ENCODE measurements around the gene BBS1.

The BBS1 gene

GRCh38 chr11:66476173-66476840 lies 34.1 kb upstream of the BBS1 start:
- DNase-seq (ENCODE audit: low read depth, low spot score) = no peak
- no peak overlapping the region for H3K4me3 ChIP-seq (ENCODE audit: low read length)

GRCh38 chr11:66476841-66477251 lies 33.6 kb upstream of the BBS1 start:
- no peak overlapping the region for H3K4me3 ChIP-seq (ENCODE audit: low read length)
- DNase-seq (ENCODE audit: low read depth, low spot score) = no peak

GRCh38 chr11:66477263-66478201 lies 32.9 kb upstream of the BBS1 start:
- DNase-seq (ENCODE audit: low read depth, low spot score) = no peak
- no peak overlapping the region for H3K4me3 ChIP-seq (ENCODE audit: low read length)

- peak; percentile 42 for DNase-seq (ENCODE audit: low read depth, low spot score)
- H3K4me3 ChIP-seq (ENCODE audit: low read length) = peak overlapping the region; percentile 95
These were observed 31.6 kb upstream of the BBS1 start for GRCh38 chr11:66478729-66479393.

- peak overlapping the region; percentile 95 for H3K4me3 ChIP-seq (ENCODE audit: low read length)
- DNase-seq (ENCODE audit: low read depth, low spot score) = no peak
These were observed 30.9 kb upstream of the BBS1 start for GRCh38 chr11:66479394-66480116.

GRCh38 chr11:66480117-66480938 lies 30.1 kb upstream of the BBS1 start, which contains the start of gene DPP3:
Gene DPP3, plus strand, starts transcription at chr11:66480434. Its CDS starts 1,767 bp downstream, at chr11:66482201.
- peak within 1 kb of the TSS; percentile 95 for H3K4me3 ChIP-seq (ENCODE audit: low read length)
- peak; percentile 91 for DNase-seq (ENCODE audit: low read depth, low spot score)

- H3K4me3 ChIP-seq (ENCODE audit: low read length) = no peak overlapping the region
- DNase-seq (ENCODE audit: low read depth, low spot score) = no peak
These were observed 25.5 kb upstream of the BBS1 start for GRCh38 chr11:66484806-66485380.

GRCh38 chr11:66488957-66489356 lies 21.5 kb upstream of the BBS1 start:
- no peak overlapping the region for H3K4me3 ChIP-seq (ENCODE audit: low read length)
- no peak for DNase-seq (ENCODE audit: low read depth, low spot score)

- no peak for DNase-seq (ENCODE audit: low read depth, low spot score)
- no peak overlapping the region for H3K4me3 ChIP-seq (ENCODE audit: low read length)
These were observed 20.8 kb upstream of the BBS1 start for GRCh38 chr11:66489636-66490035.

GRCh38 chr11:66491315-66491935 lies 19.0 kb upstream of the BBS1 start:
- no peak for DNase-seq (ENCODE audit: low read depth, low spot score)
- no peak overlapping the region for H3K4me3 ChIP-seq (ENCODE audit: low read length)

GRCh38 chr11:66492161-66492865 lies 18.1 kb upstream of the BBS1 start:
- DNase-seq (ENCODE audit: low read depth, low spot score) = peak; percentile 46
- no peak overlapping the region for H3K4me3 ChIP-seq (ENCODE audit: low read length)

GRCh38 chr11:66493130-66493529 lies 17.3 kb upstream of the BBS1 start:
- H3K4me3 ChIP-seq (ENCODE audit: low read length) = no peak overlapping the region

GRCh38 chr11:66494458-66494857 lies 16.0 kb upstream of the BBS1 start:
- no peak overlapping the region for H3K4me3 ChIP-seq (ENCODE audit: low read length)
- no peak for DNase-seq (ENCODE audit: low read depth, low spot score)

More at GRCh38 chr11:66493130-66493529, 17.3 kb upstream of the BBS1 start:
- no peak for DNase-seq (ENCODE audit: low read depth, low spot score)

GRCh38 chr11:66494935-66495334 lies 15.5 kb upstream of the BBS1 start:
- DNase-seq (ENCODE audit: low read depth, low spot score) = no peak
- H3K4me3 ChIP-seq (ENCODE audit: low read length) = no peak overlapping the region

GRCh38 chr11:66495401-66495854 lies 15.0 kb upstream of the BBS1 start:
- H3K4me3 ChIP-seq (ENCODE audit: low read length) = no peak overlapping the region
- no peak for DNase-seq (ENCODE audit: low read depth, low spot score)

- DNase-seq (ENCODE audit: low read depth, low spot score) = no peak
- no peak overlapping the region for H3K4me3 ChIP-seq (ENCODE audit: low read length)
These were observed 13.2 kb upstream of the BBS1 start for GRCh38 chr11:66497206-66497605.

- no peak overlapping the region for H3K4me3 ChIP-seq (ENCODE audit: low read length)
- DNase-seq (ENCODE audit: low read depth, low spot score) = no peak
These were observed 11.9 kb upstream of the BBS1 start for GRCh38 chr11:66498506-66498905.

All from Jurkat, Clone E6-1 (cell line).